ENCODE results near the gene PRDM16.

Gene PRDM16

GRCh38 chr1:3336641-3337630 lies 267.9 kb downstream of the PRDM16 start:
- no peak for DNase-seq (ENCODE audit: low read depth in 2 of 2)

- no peak for DNase-seq (ENCODE audit: low read depth in 2 of 2)
Measured at GRCh38 chr1:3337798-3338724, 269.1 kb downstream of the PRDM16 start.

DNA sequence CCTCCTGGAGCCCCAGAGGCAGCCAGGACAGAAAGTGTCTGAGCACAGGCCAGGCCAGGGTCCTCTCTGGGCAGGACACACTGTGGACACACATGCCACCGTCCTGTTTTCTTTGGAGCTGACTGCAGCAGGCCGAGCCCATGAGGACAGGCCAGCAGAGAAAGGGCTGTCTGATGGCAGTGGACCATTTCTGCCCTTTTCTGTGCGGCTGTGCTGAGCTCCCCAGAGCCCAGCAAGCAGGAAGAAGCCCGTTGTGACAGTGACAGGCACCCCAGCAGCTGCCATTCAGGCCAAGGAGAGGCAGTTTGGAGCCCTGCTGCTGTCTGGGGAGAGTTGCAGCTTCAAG lies 269.7 kb downstream of the PRDM16 start:
- DNase-seq (ENCODE audit: low read depth in 2 of 2), result no peak

GRCh38 chr1:3339856-3340255 lies 270.9 kb downstream of the PRDM16 start:
- no peak for DNase-seq (ENCODE audit: low read depth in 2 of 2)

DNA sequence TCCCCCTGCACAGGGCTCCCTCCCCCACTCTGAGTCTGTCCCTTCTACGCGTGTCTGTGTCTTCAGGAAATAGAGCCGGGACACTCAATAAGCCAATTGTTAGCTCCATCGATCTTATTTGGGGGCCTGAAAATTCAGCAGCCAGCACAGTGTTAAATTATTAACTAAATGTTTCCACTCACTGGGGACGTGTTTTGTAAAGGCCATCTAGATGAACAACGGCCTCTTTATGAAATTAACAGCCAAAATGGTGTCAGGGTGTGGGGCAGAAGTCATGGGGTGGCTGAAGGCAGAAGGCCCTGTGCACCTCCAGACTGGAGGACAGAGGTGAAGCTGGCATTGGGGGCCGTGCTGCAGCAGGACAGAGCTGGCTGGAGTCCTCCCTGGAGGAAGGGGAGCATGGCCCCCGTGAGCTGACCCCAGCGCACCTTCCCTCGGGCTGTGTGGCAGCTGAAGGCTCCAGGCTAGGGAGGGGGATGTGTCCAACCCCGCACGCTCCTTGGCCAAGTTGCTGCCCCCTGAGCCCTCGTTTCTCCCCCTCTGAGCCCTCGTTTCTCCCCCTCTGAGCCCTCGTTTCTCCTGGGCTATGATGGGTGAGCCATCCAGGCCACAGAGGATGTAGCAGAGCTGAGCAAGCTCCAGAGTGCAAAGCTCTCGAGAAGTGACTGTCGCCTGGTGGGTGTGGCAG lies 271.7 kb downstream of the PRDM16 start:
- DNase-seq (ENCODE audit: low read depth in 2 of 2), result no peak

GRCh38 chr1:3341236-3341994 lies 272.4 kb downstream of the PRDM16 start:
- DNase-seq (ENCODE audit: low read depth in 2 of 2), result no peak

DNA sequence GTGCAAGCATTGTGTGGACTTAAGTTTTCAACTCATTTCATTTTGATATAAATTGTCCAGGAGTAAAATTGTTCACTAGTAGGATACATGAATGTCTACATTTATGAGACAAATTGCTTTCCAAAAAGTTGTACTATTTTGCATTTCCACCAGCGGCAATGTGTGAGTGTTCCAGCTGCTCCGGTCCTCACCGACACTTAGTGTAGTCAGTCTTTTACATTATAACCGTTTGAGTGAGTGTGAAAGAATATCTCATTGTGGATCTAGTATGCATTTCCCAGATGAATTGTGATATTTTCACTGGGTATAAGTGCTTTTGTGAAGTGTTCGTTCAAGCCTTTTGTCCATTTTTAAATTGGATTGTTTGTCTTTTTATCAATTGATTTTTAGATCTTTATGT lies 274.0 kb downstream of the PRDM16 start:
- DNase-seq (ENCODE audit: low read depth in 2 of 2), result no peak

DNA sequence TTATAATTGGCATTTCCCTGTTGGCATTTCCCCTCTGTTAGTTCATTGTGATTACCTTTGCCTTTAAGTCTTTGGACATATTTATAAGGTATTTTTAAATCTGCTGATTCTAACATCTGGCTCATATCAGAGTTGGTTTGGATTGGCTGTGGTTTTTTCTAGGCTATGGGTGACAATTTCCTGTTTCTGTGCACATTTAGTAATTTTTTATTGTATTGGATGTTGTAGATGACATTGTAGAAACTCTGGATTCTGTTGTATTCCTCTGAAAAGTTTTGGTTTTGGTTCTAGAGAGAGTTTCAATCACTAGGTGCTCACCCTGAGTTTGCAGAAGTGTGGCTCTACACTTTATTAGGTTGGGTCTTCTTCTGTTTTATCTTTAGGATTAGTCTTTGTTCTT lies 275.4 kb downstream of the PRDM16 start:
- no peak for DNase-seq (ENCODE audit: low read depth in 2 of 2)

GRCh38 chr1:3345792-3346191 lies 276.8 kb downstream of the PRDM16 start:
- DNase-seq (ENCODE audit: low read depth in 2 of 2), result no peak

DNA sequence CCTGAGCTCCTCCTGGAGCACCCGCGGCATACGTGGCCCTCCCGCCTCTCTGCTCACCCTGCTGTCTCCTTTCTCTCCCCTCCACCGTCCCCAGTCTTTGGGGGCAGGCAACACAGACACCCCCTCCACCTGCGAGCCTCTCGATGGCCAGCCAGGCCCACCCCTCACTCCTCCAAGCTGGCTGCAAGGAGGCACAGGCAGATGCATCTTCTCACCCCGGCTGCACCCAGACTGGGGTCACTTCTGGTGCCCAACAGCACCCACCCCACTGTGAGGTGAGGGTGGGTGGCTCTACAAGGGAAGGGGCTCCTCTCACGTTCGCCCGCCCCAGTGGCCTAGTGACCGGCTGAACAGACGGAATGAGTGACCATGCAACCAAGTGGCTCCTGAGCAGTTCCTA lies 277.5 kb downstream of the PRDM16 start:
- DNase-seq (ENCODE audit: low read depth in 2 of 2), result no peak

- DNase-seq (ENCODE audit: low read depth in 2 of 2), result no peak
Measured at GRCh38 chr1:3347257-3348020, 278.4 kb downstream of the PRDM16 start.

DNA sequence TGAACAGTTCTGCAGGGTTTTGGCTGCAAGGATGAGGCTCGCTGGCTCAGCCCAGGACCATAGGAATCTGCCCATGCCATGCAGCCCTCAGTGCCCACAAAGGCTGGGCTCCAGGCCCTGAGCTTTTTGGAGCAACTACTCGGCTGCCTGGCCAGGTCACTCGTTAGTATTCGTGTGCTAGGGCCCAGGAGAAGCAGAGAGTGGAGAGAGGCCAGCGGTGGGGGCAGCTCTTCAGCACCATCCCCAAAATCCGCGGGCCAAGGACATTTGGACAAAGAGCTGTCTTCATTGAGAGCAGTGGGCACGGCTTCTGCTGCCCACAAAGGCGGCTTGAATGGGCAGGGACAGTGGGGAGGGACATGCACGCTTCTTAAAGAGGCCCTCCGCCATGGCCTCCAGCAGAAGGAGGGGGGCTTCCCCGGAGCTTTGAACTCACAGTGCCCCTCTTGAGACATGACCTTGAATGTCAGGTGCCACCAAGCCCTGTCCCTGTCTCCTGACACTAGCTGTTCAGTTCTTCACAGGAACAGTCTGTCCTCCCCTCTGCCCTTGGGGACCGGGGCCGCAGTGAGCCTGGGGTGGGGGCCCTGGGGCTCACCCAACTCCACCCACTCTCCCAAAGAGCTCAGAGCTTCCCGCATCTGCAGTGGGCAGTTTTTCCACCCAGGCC lies 279.3 kb downstream of the PRDM16 start:
- DNase-seq (ENCODE audit: low read depth in 2 of 2), result no peak

DNA sequence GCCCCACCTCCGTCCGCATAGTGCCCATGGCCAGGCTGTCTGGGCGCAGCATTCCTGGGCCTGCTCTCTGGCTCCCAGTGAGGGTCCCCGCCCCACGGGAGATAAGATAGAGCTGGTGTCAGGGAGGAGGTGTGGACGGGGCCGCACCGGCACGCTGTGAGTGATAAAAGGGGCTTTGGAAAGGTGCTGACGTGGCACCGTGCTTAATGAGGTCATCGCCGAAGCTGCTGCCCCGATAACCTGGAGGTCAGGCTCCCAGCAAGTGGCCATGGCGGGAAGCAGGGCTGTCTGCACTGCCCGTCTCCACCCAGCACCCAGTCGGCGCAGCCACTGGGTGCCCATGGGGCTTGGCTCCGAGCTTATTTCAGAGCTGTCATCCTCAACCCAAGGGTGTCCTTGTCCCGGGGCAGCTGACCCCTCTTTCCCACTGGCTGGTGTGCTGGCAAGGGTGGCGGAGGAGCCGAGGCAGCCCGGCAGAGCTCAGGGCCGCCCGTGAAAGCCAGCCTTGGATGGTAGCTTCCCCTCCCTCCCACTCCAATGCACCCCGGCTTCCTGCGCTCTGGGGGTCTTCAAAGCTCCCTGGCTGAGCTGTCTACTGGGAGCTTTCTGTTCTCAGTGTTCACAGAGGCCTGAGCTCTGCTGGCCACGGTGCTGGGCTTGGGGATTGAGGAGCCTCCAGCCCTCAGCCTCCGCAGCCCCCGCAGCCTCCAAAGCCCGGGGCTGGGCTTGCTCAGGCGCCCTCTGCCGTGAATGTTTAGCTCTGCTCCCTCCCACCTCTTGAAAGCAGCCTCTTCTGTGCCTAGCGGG lies 280.4 kb downstream of the PRDM16 start:
- no peak for DNase-seq (ENCODE audit: low read depth in 2 of 2)

DNA sequence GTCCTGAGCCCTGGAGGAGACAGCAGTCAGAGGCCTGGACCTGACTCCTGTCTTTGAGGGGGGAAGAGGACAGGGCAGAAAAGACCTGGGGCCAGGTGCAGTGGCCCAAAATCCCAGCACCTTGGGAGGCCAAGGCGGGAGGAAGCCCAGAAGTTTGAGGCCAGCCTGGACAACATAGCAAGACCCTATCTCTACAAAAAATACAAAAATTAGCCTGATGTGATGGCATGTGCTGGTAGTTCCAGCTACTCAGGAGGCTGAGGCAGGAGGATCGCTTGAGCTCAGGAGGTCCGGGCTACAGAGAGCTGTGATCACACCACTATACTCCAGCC lies 280.9 kb downstream of the PRDM16 start:
- DNase-seq (ENCODE audit: low read depth in 2 of 2), result no peak

GRCh38 chr1:3350506-3351261 lies 281.7 kb downstream of the PRDM16 start:
- DNase-seq (ENCODE audit: low read depth in 2 of 2), result no peak

DNA sequence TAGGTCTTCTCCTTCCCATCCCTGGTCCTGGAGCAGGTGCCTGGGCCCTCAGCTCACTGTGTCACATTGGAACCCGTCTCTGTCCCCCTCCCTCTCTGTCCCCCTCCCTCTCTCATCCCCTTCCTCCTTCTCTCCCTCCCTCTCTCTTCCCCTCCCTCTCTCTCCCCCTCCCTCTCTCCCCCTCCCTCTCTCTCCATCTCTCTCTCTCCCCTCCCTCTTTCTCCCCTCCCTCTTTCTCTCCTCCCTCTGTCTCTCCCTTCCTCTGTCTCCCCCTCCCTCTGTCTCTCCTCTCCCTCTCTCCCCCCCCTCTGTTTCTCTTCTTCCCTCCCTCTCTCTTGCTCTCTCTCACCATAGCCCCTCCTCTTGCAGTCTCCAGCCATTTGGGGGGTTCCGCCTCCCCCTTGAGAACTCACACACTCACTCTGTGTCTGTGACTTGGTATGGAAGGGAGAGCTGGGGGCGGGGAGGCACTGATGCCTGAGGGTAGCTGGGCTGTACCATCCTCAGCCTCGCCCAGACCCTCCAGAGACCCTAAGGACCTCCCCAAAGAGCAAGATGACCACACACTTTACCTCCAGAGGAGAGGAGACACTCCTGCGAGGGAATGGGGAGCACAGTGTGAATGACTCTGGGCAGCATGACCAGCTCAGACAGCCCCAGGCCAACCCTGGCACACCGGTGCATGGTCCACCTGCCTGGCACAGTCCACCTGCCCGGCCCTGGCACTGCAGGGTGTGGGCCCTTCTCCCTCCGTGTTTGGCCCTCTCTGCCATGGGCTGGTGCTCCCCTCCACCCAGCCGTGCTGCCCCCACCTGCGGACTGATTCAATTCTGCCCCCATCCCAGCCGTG lies 282.7 kb downstream of the PRDM16 start:
- DNase-seq (ENCODE audit: low read depth in 2 of 2), result no peak

DNA sequence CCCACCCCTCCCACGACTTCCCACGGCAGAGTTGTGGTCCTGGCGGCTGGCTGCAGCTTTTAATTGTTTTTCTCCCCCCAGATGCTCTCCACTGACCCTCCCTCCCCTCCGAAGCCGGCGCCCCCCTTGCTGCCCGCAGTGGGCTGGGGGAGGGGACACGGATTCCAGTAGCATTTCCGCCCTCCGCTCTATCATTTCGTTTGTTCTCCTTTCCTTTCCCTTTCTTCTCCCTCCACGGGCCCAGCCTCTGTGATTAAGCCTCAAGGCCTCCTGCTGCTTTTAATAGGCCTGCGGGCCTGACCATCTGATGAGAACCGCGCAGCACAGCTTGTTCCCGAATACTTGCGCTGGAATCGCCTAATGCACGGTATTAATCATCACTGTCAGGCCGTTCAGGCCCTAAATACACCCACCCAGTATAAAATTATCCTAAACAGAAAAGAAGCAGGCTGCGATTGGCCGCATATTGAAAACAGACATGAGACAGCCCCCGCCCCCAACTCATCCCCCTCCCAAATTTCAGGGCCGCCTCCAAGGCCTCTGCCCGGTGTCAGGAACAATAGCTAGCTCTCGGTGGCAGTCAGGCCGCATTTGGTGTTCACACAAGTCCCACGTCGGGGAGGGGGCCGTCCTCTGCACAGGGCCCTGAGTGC lies 283.4 kb downstream of the PRDM16 start:
- DNase-seq (ENCODE audit: low read depth in 2 of 2), result no peak

All from stimulated activated CD8-positive, alpha-beta memory T cell treated with anti-CD3 and anti-CD28 coated beads, Interleukin-15, amount 100 ng/mL, for 4 hours (primary cell).